Left ventricle myocardium superior (tissue), 1 donor: ENCODE measurements around the gene IQSEC3. TPM values are rescaled to one million over a fixed set of nuclear protein-coding genes. Genes with fewer than 3 reads are reported as not detected.
"Not testable (repeated sequence)": the region's sequence is repeated elsewhere in the genome, so short reads cannot be mapped to it uniquely, and the experiment has no call there.

Experiments used
- ATAC-seq: fragments of 200-7000 bp; cut with Tn5 transposase; one replicate; pipeline ENCODE4 v1.9.1; 2020; ENCODE audit warnings: mild to moderate bottlenecking, moderate library complexity
- DNase-seq: peaks from one replicate; pipeline ENCODE4 v3.0.0-alpha.2; 2020
- intact Hi-C: fragments of 100-400 bp; cut with micrococcal nuclease; formaldehyde crosslinking; loops from one replicate; pipeline ENCODE4 v1.11.0; 2022
- total RNA-seq: library from RNA; stranded (reverse); fragmentation: NEBNext Ultra II Directional; extraction: Animal tissue kit (Norgen Biotek cat#: 25700); gene quantifications from one replicate; pipeline ENCODE4 v1.2.1, GENCODE V29; 2021
- donor health status: DM: no; HTN: yes; CAD: no; lungs with severe emphysema.

The IQSEC3 gene
- total RNA-seq, 1 donor from 2014 or later = 1.3 TPM

GRCh38 chr12:184811-185575, 118.4 kb downstream of the IQSEC3 start:
- DNase-seq (no peak), ATAC-seq (no peak)
- intact Hi-C loops = no loop called here

DNA sequence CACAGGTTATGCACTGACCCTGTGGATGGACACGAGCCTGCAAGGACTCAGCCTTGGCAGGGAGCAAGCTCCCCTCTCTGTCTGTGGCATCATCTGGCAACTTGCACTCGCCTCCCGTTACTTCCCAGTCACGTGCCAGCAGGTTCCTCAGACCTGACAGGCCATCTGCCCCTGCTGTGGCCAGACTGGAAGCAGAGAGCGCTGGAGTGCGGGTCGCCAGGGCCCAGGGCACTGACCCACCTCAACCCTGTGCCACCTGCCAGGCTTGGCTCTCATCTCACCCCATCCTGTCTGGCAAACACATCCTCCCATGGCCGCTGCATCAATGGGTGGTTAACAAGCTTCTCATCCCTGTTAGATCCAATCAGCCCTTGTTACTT, 119.0 kb downstream of the IQSEC3 start:
- intact Hi-C loops = no loop called here
- no peak for DNase-seq
- ATAC-seq = no peak

DNA sequence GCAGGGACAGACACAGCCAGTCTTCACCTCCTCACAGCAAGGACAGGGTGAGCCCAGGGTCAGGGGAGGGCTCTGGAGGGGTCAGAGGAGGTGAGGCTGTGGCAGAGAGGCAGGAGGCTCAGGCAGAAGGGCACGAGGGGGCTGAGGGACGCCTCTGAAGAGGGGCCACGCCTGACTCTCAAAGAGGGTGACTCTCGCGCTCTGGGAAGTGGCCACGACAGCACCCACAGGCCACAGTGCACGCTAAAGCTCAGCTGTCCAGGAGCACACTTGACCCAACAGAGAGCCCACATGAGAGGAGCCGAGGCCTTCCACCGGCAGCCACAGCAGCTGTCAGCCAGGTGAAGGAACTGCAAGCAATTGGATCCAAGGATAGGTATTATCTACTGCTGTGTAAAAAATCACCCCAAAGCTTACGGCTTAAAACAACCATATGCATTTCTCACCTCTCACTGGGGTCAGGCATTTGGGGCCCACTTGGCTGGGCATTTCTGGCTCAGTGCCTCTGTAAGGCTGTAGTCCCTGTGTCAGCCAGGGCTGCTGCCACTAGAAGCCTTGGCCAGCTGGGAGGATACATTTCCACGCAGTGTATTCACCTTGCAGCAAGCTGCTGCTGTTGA, 119.5 kb downstream of the IQSEC3 start:
- DNase-seq (no peak), ATAC-seq (no peak)
- intact Hi-C loops = no loop called here

GRCh38 chr12:187986-188909, 121.7 kb downstream of the IQSEC3 start:
- DNase-seq, intact Hi-C loops: not testable (repeated sequence)
- ATAC-seq = peak; percentile 15

GRCh38 chr12:188910-189621, 122.5 kb downstream of the IQSEC3 start:
- peak; percentile 96 for ATAC-seq
- intact Hi-C loops = no loop called here
- peak; percentile 80 for DNase-seq

GRCh38 chr12:189622-189962, 123.0 kb downstream of the IQSEC3 start:
- no peak for ATAC-seq
- intact Hi-C loops = no loop called here
- DNase-seq = no peak

GRCh38 chr12:190881-191280, 124.3 kb downstream of the IQSEC3 start:
- intact Hi-C loops = no loop called here
- DNase-seq = no peak
- no peak for ATAC-seq

DNA sequence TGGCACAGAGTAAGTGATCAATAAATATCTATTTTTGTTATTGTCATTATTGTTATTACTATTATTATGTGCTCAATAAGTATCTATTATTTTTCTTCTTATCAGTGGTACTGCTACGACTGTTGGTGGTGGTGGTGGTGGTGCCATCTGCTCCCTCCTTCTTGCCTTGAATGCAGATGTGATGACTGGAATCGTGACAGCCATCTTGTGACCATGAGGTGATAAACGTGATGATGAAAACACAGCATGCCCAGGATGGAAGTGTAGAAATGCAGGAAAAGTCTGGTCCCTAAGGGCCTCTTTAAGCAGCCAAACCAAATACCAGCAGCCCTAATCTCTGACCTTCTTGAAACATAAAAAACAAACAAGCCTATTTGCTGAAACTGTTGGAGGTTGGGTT, 125.0 kb downstream of the IQSEC3 start:
- ATAC-seq = no peak
- intact Hi-C loops = no loop called here
- no peak for DNase-seq

- ATAC-seq (no peak), DNase-seq (no peak)
- intact Hi-C loops = no loop called here
Observed at GRCh38 chr12:193261-193660, 126.7 kb downstream of the IQSEC3 start.

- intact Hi-C loops = no loop called here
- DNase-seq (no peak), ATAC-seq (no peak)
Observed at GRCh38 chr12:194276-194675, 127.7 kb downstream of the IQSEC3 start.

GRCh38 chr12:195156-195555, 128.6 kb downstream of the IQSEC3 start:
- intact Hi-C loops = no loop called here
- DNase-seq = no peak
- no peak for ATAC-seq

DNA sequence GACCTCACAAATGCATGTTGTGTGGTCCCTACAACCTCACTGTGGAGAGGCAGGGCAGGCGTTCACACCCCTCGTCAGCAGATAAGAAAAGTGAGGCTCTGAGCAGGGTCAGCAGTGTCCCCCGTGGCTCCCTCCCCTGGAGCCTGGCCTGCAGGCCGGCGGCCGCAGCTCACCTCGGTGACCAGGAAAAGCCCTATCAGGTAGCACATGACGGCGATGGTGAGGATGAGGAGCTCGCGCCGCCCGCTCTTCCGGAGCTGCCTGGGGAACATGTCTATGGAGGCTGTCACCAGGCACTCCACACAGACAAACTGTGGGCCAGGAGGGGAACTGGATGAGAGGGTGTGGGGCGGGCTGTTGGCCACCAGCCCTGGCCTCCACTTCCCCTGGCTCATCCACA, 129.4 kb downstream of the IQSEC3 start:
- intact Hi-C loops = no loop called here
- ATAC-seq (no peak), DNase-seq (no peak)

DNA sequence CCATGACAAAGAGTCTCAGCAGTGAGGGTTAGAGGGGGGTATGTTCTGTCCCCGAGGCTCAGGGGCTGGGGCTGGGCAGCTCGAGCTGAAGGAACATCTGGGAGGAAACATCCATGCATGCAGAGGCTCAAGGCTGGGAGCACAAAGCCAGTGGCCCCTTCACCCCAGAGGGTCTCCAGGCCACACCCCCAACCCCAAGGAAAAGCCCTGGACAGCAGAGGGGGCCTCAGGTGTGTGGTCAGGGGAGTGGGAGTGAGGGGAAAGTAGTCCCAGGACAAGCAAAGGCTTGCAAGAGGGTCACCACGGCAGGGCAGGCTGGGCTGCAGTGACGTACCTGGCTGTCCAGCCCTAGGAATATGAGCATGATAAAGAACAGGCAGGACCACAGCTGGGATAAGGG, 129.9 kb downstream of the IQSEC3 start:
- intact Hi-C loops = no loop called here
- DNase-seq (no peak), ATAC-seq (no peak)

GRCh38 chr12:197347-197746, 130.8 kb downstream of the IQSEC3 start:
- ATAC-seq = no peak
- no peak for DNase-seq
- intact Hi-C loops = no loop called here

DNA sequence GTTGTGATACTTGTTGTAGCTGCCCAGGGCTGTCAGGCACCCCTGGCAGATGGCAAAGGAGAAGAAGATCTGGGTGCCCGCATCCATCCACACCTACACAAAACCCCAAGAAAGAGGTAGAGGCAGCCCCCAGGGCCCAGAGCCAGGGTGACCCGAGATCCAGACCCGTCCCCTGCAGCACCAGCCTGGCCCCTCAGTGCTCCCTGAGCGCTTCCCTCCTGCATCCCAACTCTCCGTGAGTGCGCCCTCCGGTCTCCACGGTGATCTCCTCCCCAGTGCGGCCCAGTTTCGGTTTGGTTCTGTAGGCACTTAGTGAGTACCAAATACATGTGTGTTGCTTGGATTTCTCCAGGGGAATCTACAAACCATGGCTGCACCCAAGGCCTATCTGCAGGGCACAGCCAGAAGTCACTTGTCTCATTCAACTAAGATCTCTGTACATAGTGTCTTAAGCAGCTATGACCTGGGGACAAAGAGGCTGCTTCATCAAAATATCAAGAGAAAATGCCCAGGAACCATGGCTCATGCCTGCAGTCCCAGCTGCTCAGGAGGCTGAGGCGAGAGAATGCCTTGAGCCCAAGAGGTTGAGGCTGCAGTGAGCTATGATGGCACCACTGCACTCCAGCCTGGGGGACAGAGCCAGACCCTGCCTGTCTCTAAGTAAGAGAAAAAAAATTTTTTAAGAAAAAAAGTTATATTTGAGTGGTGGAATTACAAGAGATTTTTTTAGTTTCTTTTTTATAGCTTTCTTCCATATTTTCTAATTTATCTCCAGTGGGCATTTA, 131.5 kb downstream of the IQSEC3 start:
- DNase-seq (no peak), ATAC-seq (no peak)
- intact Hi-C loops = no loop called here

- DNase-seq = no peak
- ATAC-seq = no peak
- intact Hi-C loops = no loop called here
Observed at GRCh38 chr12:198705-199104, 132.1 kb downstream of the IQSEC3 start.

DNA sequence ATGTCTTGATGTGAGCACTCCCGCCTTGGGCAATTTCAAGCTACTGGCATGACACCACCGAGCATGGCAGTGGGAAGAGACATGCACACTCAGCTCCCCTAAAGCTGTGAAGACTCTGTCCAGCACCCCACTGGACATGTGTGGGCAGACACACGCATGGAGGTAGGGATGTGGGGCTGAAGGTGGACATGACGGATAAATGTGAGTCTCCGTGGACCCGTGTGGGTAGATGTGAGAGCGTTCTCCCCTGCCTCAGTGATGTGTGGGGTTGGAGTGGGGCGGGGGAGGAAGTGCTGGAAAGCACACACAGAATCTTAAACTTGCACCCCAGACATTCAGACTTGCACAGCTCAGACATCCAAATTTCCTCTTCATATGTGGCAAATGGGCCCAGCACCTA, 134.8 kb downstream of the IQSEC3 start:
- no peak for DNase-seq
- no peak for ATAC-seq
- intact Hi-C loops = no loop called here

- DNase-seq (no peak), ATAC-seq (no peak)
- intact Hi-C loops = no loop called here
Observed at GRCh38 chr12:202081-202731, 135.6 kb downstream of the IQSEC3 start.
